ENCODE measurements around the gene SPNS2.

SPNS2 gene

DNA sequence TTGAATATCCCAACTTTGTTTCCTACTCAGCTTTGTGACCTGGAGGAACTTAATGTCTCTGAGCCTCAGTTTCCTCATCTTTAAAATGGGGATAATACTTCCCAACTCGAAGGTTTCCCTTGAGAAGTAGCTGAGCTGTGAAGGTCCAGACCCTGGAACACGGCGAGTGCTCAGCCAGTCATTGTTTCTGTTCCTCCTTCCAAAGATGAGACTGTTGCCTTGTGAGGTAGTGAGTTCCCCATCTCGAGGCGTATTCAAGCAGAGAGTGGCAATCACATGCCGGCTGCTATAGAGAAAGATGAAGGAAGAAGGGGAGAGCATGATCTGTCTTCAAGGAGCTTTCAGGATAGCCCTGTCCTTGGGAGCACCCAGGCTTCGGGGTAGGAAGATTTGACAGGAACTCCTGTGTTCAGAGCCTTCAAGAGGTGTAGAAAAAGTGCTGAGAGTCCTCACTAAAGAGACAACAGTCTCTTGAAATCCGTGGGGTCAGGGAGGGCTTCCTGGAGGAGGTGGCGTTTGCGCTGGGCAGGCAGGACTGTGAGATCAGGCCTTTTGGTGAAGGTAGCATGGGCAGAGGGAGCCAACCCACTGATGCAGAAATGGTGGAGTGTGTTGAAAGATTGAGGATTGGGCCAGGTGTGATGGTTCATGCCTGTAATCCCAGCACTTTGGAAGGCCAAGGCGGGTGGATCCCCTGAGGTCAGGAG lies 27.2 kb downstream of the SPNS2 start:
- Histone ChIP-seq H3K36me3 (ENCODE audit: insufficient read depth, low read length) (peaks cover 21% of the 10 kb centered on the region; the same call in 1 of the 2 replicates), H3K9ac (ENCODE audit: low read depth, low read length, poor library complexity, severe bottlenecking) (no peak overlapping the region), H3K9me2 (replicated peaks; ENCODE audit: low read depth, low read length) (no peaks in the 10 kb centered on the region), H3F3A (ENCODE audit: low read depth) (no peaks in the 10 kb centered on the region), H3K27me3 (ENCODE audit: insufficient read depth, low read length, poor library complexity, severe bottlenecking) (no peaks in the 10 kb centered on the region), H3K4me2 (ENCODE audit: low read depth, low read length, poor library complexity, severe bottlenecking) (no peak overlapping the region), H2AFZ (ENCODE audit: low read length) (no peak overlapping the region), H3K9me3 (ENCODE audit: insufficient read depth, low read depth, low read length) (no peaks in the 10 kb centered on the region), H3K4me1 (ENCODE audit: insufficient read depth, low read length, poor library complexity, severe bottlenecking) (no peaks in the 10 kb centered on the region), H3K79me2 (ENCODE audit: insufficient read depth, low read length) (no peaks in the 10 kb centered on the region), H3K4me3 (ENCODE audit: low read length, poor library complexity, severe bottlenecking) (no peak overlapping the region), H4K20me1 (ENCODE audit: insufficient read depth, low read length, poor library complexity, severe bottlenecking) (no peaks in the 10 kb centered on the region)
- TF ChIP-seq EZH2phosphoT487 (IDR thresholded peaks at IDR 0.05; ENCODE audit: borderline replicate concordance), result no peak
- TF ChIP-seq, protein P1, sequence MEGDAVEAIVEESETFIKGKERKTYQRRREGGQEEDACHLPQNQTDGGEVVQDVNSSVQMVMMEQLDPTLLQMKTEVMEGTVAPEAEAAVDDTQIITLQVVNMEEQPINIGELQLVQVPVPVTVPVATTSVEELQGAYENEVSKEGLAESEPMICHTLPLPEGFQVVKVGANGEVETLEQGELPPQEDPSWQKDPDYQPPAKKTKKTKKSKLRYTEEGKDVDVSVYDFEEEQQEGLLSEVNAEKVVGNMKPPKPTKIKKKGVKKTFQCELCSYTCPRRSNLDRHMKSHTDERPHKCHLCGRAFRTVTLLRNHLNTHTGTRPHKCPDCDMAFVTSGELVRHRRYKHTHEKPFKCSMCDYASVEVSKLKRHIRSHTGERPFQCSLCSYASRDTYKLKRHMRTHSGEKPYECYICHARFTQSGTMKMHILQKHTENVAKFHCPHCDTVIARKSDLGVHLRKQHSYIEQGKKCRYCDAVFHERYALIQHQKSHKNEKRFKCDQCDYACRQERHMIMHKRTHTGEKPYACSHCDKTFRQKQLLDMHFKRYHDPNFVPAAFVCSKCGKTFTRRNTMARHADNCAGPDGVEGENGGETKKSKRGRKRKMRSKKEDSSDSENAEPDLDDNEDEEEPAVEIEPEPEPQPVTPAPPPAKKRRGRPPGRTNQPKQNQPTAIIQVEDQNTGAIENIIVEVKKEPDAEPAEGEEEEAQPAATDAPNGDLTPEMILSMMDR (conservative IDR thresholded peaks at IDR 0.05; ENCODE audit: low read length), result no peak

GRCh38 chr17:4527134-4527533 lies 28.5 kb downstream of the SPNS2 start:
- no peak overlapping the region for H2AFZ ChIP-seq (ENCODE audit: low read length)
- peaks cover 21% of the 10 kb centered on the region; the same call in 1 of the 2 replicates for H3K36me3 ChIP-seq (ENCODE audit: insufficient read depth, low read length)
- no peaks in the 10 kb centered on the region for H3K4me1 ChIP-seq (ENCODE audit: insufficient read depth, low read length, poor library complexity, severe bottlenecking)
- no peak overlapping the region for H3K4me3 ChIP-seq (ENCODE audit: low read length, poor library complexity, severe bottlenecking)
- H3K27me3 ChIP-seq (ENCODE audit: insufficient read depth, low read length, poor library complexity, severe bottlenecking), result no peaks in the 10 kb centered on the region
- TF ChIP-seq, protein P1 (conservative IDR thresholded peaks at IDR 0.05; ENCODE audit: low read length), result no peak
- TF ChIP-seq EZH2phosphoT487 (IDR thresholded peaks at IDR 0.05; ENCODE audit: borderline replicate concordance), result no peak
- H3K4me2 ChIP-seq (ENCODE audit: low read depth, low read length, poor library complexity, severe bottlenecking), result no peak overlapping the region
- no peaks in the 10 kb centered on the region for H3K9me2 ChIP-seq (replicated peaks; ENCODE audit: low read depth, low read length)
- H3K9me3 ChIP-seq (ENCODE audit: insufficient read depth, low read depth, low read length), result no peaks in the 10 kb centered on the region
- no peak overlapping the region for H3K9ac ChIP-seq (ENCODE audit: low read depth, low read length, poor library complexity, severe bottlenecking)
- H3F3A ChIP-seq (ENCODE audit: low read depth), result no peaks in the 10 kb centered on the region
- H3K79me2 ChIP-seq (ENCODE audit: insufficient read depth, low read length), result no peaks in the 10 kb centered on the region
- H4K20me1 ChIP-seq (ENCODE audit: insufficient read depth, low read length, poor library complexity, severe bottlenecking), result no peaks in the 10 kb centered on the region

DNA sequence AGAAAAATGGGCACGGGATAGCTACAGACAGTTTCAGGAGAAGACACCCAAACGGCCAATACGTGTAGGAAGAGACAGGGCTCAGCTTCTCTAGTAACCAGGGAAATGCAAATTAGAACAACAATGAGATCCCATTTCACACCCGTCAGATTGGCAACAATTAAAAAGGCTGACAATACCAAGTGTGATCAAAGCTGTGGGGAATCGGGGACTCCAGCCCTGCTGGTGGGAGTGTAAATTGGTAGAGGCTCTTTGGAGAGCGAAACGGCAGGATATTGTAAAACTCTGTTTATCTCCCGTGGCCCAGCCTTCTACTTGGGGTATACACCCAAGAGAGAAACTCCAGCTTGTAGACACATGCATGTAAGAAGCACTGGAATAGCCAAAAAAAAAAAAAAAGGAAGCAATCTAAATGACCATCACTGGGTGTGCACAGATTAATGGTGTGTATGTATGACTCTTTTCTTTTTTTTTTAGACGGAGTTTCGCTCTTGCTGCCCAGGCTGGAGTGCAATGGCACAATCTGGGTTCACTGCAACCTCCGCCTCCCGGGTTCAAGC lies 29.0 kb downstream of the SPNS2 start:
- Histone ChIP-seq H3K9ac (ENCODE audit: low read depth, low read length, poor library complexity, severe bottlenecking) (no peak overlapping the region), H3K9me3 (ENCODE audit: insufficient read depth, low read depth, low read length) (no peaks in the 10 kb centered on the region), H3K36me3 (ENCODE audit: insufficient read depth, low read length) (peaks cover 18% of the 10 kb centered on the region; the same call in 1 of the 2 replicates), H4K20me1 (ENCODE audit: insufficient read depth, low read length, poor library complexity, severe bottlenecking) (no peaks in the 10 kb centered on the region), H3K9me2 (replicated peaks; ENCODE audit: low read depth, low read length) (no peaks in the 10 kb centered on the region), H3K4me3 (ENCODE audit: low read length, poor library complexity, severe bottlenecking) (no peak overlapping the region), H3K27me3 (ENCODE audit: insufficient read depth, low read length, poor library complexity, severe bottlenecking) (no peaks in the 10 kb centered on the region), H3K79me2 (ENCODE audit: insufficient read depth, low read length) (no peaks in the 10 kb centered on the region), H3K4me2 (ENCODE audit: low read depth, low read length, poor library complexity, severe bottlenecking) (no peak overlapping the region), H3F3A (ENCODE audit: low read depth) (no peaks in the 10 kb centered on the region), H2AFZ (ENCODE audit: low read length) (no peak overlapping the region), H3K4me1 (ENCODE audit: insufficient read depth, low read length, poor library complexity, severe bottlenecking) (no peaks in the 10 kb centered on the region)
- no peak for TF ChIP-seq EZH2phosphoT487 (IDR thresholded peaks at IDR 0.05; ENCODE audit: borderline replicate concordance)
